Fibroblast of lung (primary cell): ENCODE measurements around the gene GPATCH1.

Experiments
- CTCF ChIP-seq, 2 donors: IDR thresholded peaks in 1 of 2; conservative IDR thresholded peaks in 1 of 2; 1 replicate in 1 of 2; 2 replicates in 1 of 2; pipeline ENCODE4 v1.5.1; 2011 to 2012; ENCODE audit warnings: low read length in 2 of 2, control low read depth in 1 of 2, inconsistent platforms in 1 of 2, low read depth in 1 of 2, mild to moderate bottlenecking in 1 of 2
- EZH2 ChIP-seq: IDR thresholded peaks from 2 replicates; pipeline ENCODE4 v1.5.1; 2012; ENCODE audit warnings: low read length, control low read depth, mild to moderate bottlenecking; ENCODE audit errors: missing control alignments

- TF ChIP-seq CTCF (conservative IDR thresholded peaks at IDR 0.05 in 1 of 2, IDR thresholded peaks at IDR 0.05 in 1 of 2; ENCODE audit: low read depth in 1 of 2, low read length in 2 of 2) (no peak), EZH2 (no peak)
These were observed 37.7 kb downstream of the GPATCH1 start for GRCh38 chr19:33118643-33119042.
